ENCODE measurements around the gene GCC2.
A peak's percentile ranks its signal among the peaks of the same experiment; 100 is the strongest.
"Not testable (repeated sequence)": the region's sequence is repeated elsewhere in the genome, so short reads cannot be mapped to it uniquely, and the experiment has no call there.

The GCC2 gene

DNA sequence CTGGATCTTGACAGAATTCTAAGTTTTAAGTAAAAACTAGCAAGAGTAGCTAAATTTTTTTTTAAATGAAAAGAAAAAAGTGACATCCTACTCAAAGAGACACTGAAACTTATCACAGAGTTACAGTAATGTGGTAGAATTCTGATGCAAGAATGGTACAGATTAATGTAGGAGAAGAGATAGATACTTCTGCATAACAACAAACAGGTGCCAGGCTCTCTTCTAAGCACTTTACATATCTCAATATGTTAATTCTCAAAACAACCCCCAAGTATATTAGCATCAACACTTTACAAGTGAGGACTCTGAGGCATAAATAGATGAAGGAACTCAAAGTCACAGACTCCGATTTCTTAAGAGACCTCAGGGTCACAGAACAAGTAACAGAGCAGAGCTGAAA is 28.1 kb downstream of the GCC2 start:
- peaks cover 44% of the 10 kb centered on the region for H3K36me3 ChIP-seq (ENCODE audit: insufficient read depth, low read length)

DNA sequence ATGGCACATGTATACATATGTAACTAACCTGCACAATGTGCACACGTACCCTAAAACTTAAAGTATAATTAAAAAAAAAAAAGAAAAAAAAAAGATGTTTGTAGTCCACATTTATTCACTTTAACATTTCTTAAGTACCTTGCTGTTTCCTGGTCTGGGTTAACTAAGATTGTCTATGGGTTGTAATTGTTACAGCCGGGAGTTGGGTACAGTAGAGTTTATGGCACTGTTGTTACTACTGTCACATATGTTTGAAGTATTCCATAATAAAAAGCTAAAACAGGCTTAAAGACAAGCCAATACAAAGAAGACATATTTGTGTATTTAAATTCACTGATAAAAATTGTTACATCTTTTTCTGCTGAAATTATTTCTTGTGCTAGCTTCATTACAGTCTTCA is 36.2 kb downstream of the GCC2 start:
- H3K9me3 ChIP-seq (replicated peaks; ENCODE audit: low read length), result no peaks in the 10 kb centered on the region
- no peaks in the 10 kb centered on the region for H3K4me1 ChIP-seq (ENCODE audit: control insufficient read depth, insufficient read depth, low read length)
- H3K4me3 ChIP-seq (ENCODE audit: low read length), result no peak overlapping the region
- H3K36me3 ChIP-seq (ENCODE audit: insufficient read depth, low read length), result peaks cover 47% of the 10 kb centered on the region
- no peak overlapping the region for H3K9ac ChIP-seq (ENCODE audit: low read depth, low read length)
- no peak overlapping the region for H3K4me2 ChIP-seq (ENCODE audit: low read length)
- H3K27me3 ChIP-seq (ENCODE audit: control insufficient read depth, insufficient read depth, low read length), result no peaks in the 10 kb centered on the region

More for the DNA sequence above, 28.1 kb downstream of the GCC2 start:
- Histone ChIP-seq H3K4me1 (ENCODE audit: control insufficient read depth, insufficient read depth, low read length) (no peaks in the 10 kb centered on the region), H3K9me3 (replicated peaks; ENCODE audit: low read length) (no peaks in the 10 kb centered on the region), H3K4me2 (ENCODE audit: low read length) (no peak overlapping the region), H3K9ac (ENCODE audit: low read depth, low read length) (no peak overlapping the region), H3K27me3 (ENCODE audit: control insufficient read depth, insufficient read depth, low read length) (no peaks in the 10 kb centered on the region), H3K4me3 (ENCODE audit: low read length) (no peak overlapping the region)

DNA sequence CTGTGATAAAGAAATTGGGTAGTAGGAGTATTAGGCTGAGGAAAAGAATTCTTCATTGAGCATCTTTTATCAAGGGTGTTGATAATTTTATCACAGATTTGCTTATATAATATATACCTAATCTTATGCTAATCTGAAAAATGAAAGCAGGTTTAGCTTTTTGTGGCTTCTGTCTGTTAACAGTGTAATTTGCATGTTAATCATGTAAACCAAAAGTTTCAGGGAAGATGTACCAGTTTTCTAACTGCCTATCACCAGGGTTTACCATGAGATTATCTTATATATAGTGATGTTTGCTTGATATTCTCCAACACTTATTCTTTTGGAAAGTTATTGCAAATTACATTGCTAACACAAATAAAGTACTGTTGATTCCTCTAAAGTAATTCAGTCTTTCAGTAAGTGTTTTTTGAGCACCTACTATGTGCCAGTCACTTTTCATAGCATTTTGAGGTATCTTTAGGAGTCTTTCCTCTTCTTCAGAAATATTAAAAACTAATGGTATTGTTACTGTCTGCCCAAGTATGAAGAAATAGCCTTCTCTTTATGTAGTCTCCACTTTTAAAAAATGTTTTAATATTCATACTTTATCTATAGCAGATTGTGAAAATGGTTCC is 41.6 kb downstream of the GCC2 start:
- Histone ChIP-seq H3K27me3 (ENCODE audit: control insufficient read depth, insufficient read depth, low read length) (no peaks in the 10 kb centered on the region), H3K36me3 (ENCODE audit: insufficient read depth, low read length) (peaks cover 26% of the 10 kb centered on the region), H3K9ac (ENCODE audit: low read depth, low read length) (no peak overlapping the region), H3K4me3 (ENCODE audit: low read length) (no peak overlapping the region), H3K4me2 (ENCODE audit: low read length) (no peak overlapping the region), H3K9me3 (replicated peaks; ENCODE audit: low read length) (no peaks in the 10 kb centered on the region), H3K4me1 (ENCODE audit: control insufficient read depth, insufficient read depth, low read length) (peaks cover 20% of the 10 kb centered on the region)

DNA sequence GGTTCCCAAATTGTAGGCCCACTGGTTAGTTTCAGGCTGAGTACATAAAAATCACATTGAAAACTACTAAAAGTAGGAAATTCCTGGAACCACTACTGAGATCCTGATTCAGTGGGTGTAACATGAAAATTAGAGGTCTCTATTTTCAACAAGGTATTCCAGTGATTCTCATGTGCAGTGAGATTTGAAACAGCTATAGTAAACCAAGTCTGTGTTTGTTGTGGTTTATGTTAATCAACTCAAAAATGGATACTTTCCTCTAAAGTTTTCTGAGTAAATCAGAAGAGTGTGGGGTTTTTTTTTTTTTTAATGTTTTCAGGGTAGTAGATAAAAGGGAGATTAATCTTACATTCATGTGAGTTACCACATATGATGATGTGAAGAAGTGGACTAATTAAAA is 42.8 kb downstream of the GCC2 start:
- Histone ChIP-seq H3K4me1 (ENCODE audit: control insufficient read depth, insufficient read depth, low read length) (peaks cover 20% of the 10 kb centered on the region), H3K9me3 (replicated peaks; ENCODE audit: low read length) (no peaks in the 10 kb centered on the region), H3K36me3 (ENCODE audit: insufficient read depth, low read length) (peaks cover 19% of the 10 kb centered on the region), H3K9ac (ENCODE audit: low read depth, low read length) (peak overlapping the region; percentile 15), H3K4me3 (ENCODE audit: low read length) (no peak overlapping the region), H3K27me3 (ENCODE audit: control insufficient read depth, insufficient read depth, low read length) (no peaks in the 10 kb centered on the region), H3K4me2 (ENCODE audit: low read length) (no peak overlapping the region)

DNA sequence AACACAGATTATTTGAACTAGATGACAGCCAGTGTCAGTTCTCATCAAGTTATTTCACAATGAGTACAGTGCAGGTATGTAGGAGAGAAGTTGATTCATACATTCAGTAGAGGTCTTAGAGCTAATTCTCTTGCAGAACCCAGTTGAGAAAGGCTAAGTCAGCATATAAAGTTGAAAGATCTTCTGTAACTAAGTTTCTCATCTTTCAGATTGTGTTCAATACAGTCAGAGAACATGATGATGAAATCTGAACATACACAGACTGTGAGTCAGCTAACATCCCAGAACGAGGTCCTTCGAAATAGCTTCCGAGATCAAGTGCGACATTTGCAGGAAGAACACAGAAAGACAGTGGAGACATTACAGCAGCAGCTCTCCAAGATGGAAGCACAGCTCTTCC is 43.4 kb downstream of the GCC2 start:
- peak overlapping the region; percentile 15 for H3K9ac ChIP-seq (ENCODE audit: low read depth, low read length)
- no peaks in the 10 kb centered on the region for H3K9me3 ChIP-seq (replicated peaks; ENCODE audit: low read length)
- peaks cover 17% of the 10 kb centered on the region for H3K36me3 ChIP-seq (ENCODE audit: insufficient read depth, low read length)

DNA sequence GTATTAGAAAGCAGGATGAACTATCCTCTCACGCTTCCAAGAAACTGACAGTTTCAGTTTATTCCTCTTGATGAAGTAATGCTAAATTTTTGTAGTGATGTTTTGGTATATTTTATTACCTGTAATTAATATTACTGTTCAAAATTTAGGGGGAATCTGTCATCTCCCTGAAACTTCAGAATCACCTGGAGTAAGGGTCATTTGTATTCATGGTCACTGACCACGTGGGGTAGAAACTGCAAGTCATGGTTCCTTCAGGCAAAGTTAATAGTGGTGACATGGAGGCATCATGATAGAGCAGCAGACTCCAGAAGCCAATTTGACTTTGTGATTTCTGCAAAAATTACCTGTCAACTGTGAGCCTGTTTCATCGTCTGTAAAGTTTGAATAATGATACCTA is 47.2 kb downstream of the GCC2 start:
- not testable (repeated sequence) for H3K9ac ChIP-seq (ENCODE audit: low read depth, low read length); H3K4me3 ChIP-seq (ENCODE audit: low read length); H3K9me3 ChIP-seq (replicated peaks; ENCODE audit: low read length); H3K27me3 ChIP-seq (ENCODE audit: control insufficient read depth, insufficient read depth, low read length); H3K4me2 ChIP-seq (ENCODE audit: low read length)
- Histone ChIP-seq H3K36me3 (ENCODE audit: insufficient read depth, low read length) (peaks cover 10% of the 10 kb centered on the region), H3K4me1 (ENCODE audit: control insufficient read depth, insufficient read depth, low read length) (peaks cover 18% of the 10 kb centered on the region)

More for the DNA sequence above, 43.4 kb downstream of the GCC2 start:
- Histone ChIP-seq H3K4me3 (ENCODE audit: low read length) (no peak overlapping the region), H3K27me3 (ENCODE audit: control insufficient read depth, insufficient read depth, low read length) (no peaks in the 10 kb centered on the region), H3K4me2 (ENCODE audit: low read length) (no peak overlapping the region), H3K4me1 (ENCODE audit: control insufficient read depth, insufficient read depth, low read length) (peaks cover 20% of the 10 kb centered on the region)

DNA sequence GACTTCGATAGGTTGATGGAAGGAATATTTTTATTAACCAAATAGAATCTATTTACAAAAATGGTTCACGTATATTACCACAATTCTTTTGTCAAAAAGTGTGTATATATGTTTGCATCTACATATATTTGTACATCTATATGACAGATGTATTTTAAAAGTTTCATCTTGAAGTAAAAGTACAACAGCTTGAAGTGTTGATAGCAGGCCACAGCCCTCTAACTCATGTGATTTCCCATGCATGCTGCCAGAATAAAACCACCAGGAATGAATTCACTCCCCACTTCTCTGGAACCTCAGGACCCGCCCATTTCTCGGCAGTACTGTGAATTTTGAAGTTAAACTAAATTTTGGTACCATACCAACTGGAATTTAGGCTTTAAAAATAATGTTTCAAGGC is 58.6 kb downstream of the GCC2 start:
- H3K27me3 ChIP-seq (ENCODE audit: control insufficient read depth, insufficient read depth, low read length); H3K9me3 ChIP-seq (replicated peaks; ENCODE audit: low read length); H3K4me2 ChIP-seq (ENCODE audit: low read length); H3K9ac ChIP-seq (ENCODE audit: low read depth, low read length); H3K4me1 ChIP-seq (ENCODE audit: control insufficient read depth, insufficient read depth, low read length); H3K36me3 ChIP-seq (ENCODE audit: insufficient read depth, low read length); H3K4me3 ChIP-seq (ENCODE audit: low read length): not testable (repeated sequence)

DNA sequence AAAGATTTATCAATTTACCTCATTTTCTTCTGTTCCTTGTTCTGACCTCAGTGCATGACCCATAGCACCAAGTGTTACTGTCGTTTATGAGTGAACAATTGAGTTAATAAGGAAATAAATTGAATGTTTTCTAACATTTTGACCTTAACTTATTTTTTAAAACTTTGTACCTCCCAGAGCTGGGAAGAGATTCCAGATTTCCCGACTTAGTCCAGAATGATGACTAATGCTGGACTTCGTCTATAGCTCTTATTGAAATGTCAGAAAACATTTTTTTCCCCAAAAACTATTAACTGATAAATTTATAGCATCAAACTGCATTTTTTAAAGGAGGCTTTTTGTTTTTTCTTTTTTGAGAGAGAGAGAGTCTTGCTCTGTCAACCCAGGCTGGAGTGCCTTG is 63.4 kb downstream of the GCC2 start:
- not testable (repeated sequence) for H3K4me1 ChIP-seq (ENCODE audit: control insufficient read depth, insufficient read depth, low read length)

DNA sequence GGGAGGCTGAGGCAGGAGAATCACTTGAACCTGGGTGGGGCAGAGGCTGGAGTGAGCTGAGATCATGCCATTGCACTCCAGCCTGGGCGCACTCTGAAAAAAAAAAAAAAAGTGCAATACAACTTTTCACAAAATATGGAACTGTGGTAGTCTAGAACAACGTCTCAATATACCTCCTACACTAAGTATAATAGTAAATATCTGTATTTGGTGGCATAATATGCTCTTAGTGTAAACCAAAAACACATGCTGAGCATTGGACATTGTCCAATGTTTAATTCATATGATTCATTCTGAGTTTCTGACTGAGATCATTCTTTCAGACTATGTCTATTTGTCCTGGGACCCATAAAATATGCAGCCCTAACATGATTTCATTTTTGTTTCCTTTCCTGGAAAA is 65.5 kb downstream of the GCC2 start:
- not testable (repeated sequence) for H3K9ac ChIP-seq (ENCODE audit: low read depth, low read length); H3K9me3 ChIP-seq (replicated peaks; ENCODE audit: low read length); H3K4me2 ChIP-seq (ENCODE audit: low read length); H3K27me3 ChIP-seq (ENCODE audit: control insufficient read depth, insufficient read depth, low read length); H3K36me3 ChIP-seq (ENCODE audit: insufficient read depth, low read length); H3K4me1 ChIP-seq (ENCODE audit: control insufficient read depth, insufficient read depth, low read length); H3K4me3 ChIP-seq (ENCODE audit: low read length)

More for the DNA sequence above, 63.4 kb downstream of the GCC2 start:
- H3K27me3 ChIP-seq (ENCODE audit: control insufficient read depth, insufficient read depth, low read length); H3K4me2 ChIP-seq (ENCODE audit: low read length); H3K9ac ChIP-seq (ENCODE audit: low read depth, low read length); H3K9me3 ChIP-seq (replicated peaks; ENCODE audit: low read length); H3K36me3 ChIP-seq (ENCODE audit: insufficient read depth, low read length); H3K4me3 ChIP-seq (ENCODE audit: low read length): not testable (repeated sequence)

DNA sequence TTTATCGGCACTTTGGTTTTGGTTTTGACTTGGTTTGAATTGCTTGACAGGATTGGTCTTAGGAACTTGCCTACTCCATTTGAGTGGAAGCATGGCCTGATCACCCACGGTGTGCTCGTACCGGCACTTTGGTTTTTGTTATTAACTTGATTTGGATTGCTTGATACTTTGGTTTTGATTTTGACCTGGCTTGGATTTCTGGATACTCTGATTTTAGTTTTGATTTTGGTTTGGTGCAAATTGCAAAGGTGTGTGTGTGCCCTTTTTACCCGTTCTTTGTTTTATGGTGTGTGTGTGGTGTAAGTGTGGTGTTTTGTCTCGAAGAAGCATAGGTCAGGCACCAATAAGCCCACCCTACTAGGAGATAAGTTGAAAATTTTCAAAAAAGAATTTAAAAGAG is 75.7 kb downstream of the GCC2 start:
- H3K4me2 ChIP-seq (ENCODE audit: low read length); H3K9me3 ChIP-seq (replicated peaks; ENCODE audit: low read length); H3K4me3 ChIP-seq (ENCODE audit: low read length); H3K36me3 ChIP-seq (ENCODE audit: insufficient read depth, low read length); H3K27me3 ChIP-seq (ENCODE audit: control insufficient read depth, insufficient read depth, low read length); H3K9ac ChIP-seq (ENCODE audit: low read depth, low read length); H3K4me1 ChIP-seq (ENCODE audit: control insufficient read depth, insufficient read depth, low read length): not testable (repeated sequence)

DNA sequence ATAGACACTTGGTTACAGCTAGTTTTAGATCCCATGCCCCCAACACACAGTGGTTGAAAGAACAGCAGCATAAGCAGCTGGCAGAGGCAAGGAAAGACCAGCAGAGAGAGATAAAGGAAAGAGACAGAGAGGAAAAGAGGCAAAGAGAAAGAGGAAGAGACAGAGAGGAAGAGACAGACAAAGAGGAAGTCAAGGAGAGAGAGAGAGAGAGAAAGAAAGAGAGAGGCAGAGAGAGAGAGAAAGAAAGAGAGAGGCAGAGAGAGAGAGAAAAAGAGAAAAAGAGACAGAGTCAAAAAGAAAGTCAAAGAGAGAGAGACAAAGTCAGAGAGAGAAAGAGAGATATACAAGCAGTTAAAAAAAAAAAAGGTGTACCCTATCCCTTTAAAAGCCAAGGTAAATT is 76.3 kb downstream of the GCC2 start:
- H3K27me3 ChIP-seq (ENCODE audit: control insufficient read depth, insufficient read depth, low read length); H3K4me2 ChIP-seq (ENCODE audit: low read length); H3K9ac ChIP-seq (ENCODE audit: low read depth, low read length); H3K9me3 ChIP-seq (replicated peaks; ENCODE audit: low read length); H3K36me3 ChIP-seq (ENCODE audit: insufficient read depth, low read length); H3K4me3 ChIP-seq (ENCODE audit: low read length); H3K4me1 ChIP-seq (ENCODE audit: control insufficient read depth, insufficient read depth, low read length): not testable (repeated sequence)

DNA sequence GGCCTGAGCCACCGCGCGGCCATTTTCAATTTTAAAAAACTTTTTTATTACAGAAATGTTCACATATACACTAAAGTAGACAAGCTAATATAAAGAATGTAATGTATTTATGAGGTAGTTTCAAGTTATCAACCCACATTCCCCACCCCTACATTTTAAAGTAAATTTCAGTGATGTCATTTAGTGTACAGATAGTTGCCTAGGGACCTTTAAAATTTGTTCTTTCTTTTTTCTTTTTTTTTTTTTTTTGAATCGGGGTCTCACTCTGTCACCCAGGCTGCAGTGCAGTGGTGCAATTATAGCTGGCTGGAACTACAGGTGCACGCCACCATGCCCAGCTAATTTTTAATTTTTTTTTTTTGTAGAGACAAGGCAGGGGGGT is 82.7 kb downstream of the GCC2 start:
- H3K36me3 ChIP-seq (ENCODE audit: insufficient read depth, low read length), result no peaks in the 10 kb centered on the region
- H3K4me3 ChIP-seq (ENCODE audit: low read length), result no peak overlapping the region
- H3K27me3 ChIP-seq (ENCODE audit: control insufficient read depth, insufficient read depth, low read length), result no peaks in the 10 kb centered on the region
- H3K9ac ChIP-seq (ENCODE audit: low read depth, low read length), result no peak overlapping the region
- no peak overlapping the region for H3K4me2 ChIP-seq (ENCODE audit: low read length)
- H3K4me1 ChIP-seq (ENCODE audit: control insufficient read depth, insufficient read depth, low read length), result peaks cover 10% of the 10 kb centered on the region
- H3K9me3 ChIP-seq (replicated peaks; ENCODE audit: low read length), result no peaks in the 10 kb centered on the region

Data from skeletal muscle satellite cell (primary cell).